ENCODE measurements around the gene PRKAG1.

Gene PRKAG1

GRCh38 chr12:49027846-49028555 lies 9.4 kb upstream of the PRKAG1 start:
- Histone ChIP-seq H3K9me2 (ENCODE audit: low read depth, low read length) (no peaks in the 10 kb centered on the region), H3K27ac (ENCODE audit: low read depth, low read length, poor library complexity, severe bottlenecking) (no peak overlapping the region), H3K36me3 (ENCODE audit: insufficient read depth, low read length) (peaks cover 94% of the 10 kb centered on the region), H3K4me2 (ENCODE audit: low read length) (no peak overlapping the region), H4K20me1 (ENCODE audit: insufficient read depth, low read length) (no peaks in the 10 kb centered on the region), H3K27me3 (ENCODE audit: insufficient read depth, low read length) (no peaks in the 10 kb centered on the region), H3K4me1 (ENCODE audit: insufficient read depth, low read length, severe bottlenecking) (no peaks in the 10 kb centered on the region), H3K9me3 (ENCODE audit: low read length) (no peaks in the 10 kb centered on the region), H3F3A (ENCODE audit: insufficient read depth, low read length) (no peaks in the 10 kb centered on the region), H3K4me3 (ENCODE audit: low read depth, low read length, poor library complexity, severe bottlenecking) (no peak overlapping the region), H2AFZ (ENCODE audit: low read length) (no peak overlapping the region), H3K9ac (ENCODE audit: low read length) (no peak overlapping the region), H3K79me2 (ENCODE audit: insufficient read depth, low read length) (no peaks in the 10 kb centered on the region)
- TF ChIP-seq CTCF (IDR thresholded peaks at IDR 0.05; ENCODE audit: low read length) (no peak), EZH2 (IDR thresholded peaks at IDR 0.05; ENCODE audit: borderline replicate concordance, low read length) (no peak)

- Histone ChIP-seq H4K20me1 (ENCODE audit: insufficient read depth, low read length) (no peaks in the 10 kb centered on the region), H3K9me2 (ENCODE audit: low read depth, low read length) (no peaks in the 10 kb centered on the region), H3K27me3 (ENCODE audit: insufficient read depth, low read length) (no peaks in the 10 kb centered on the region), H3K9me3 (ENCODE audit: low read length) (no peaks in the 10 kb centered on the region), H3K36me3 (ENCODE audit: insufficient read depth, low read length) (peaks cover 94% of the 10 kb centered on the region), H3F3A (ENCODE audit: insufficient read depth, low read length) (no peaks in the 10 kb centered on the region), H3K4me3 (ENCODE audit: low read depth, low read length, poor library complexity, severe bottlenecking) (no peak overlapping the region), H3K4me2 (ENCODE audit: low read length) (no peak overlapping the region), H3K27ac (ENCODE audit: low read depth, low read length, poor library complexity, severe bottlenecking) (no peak overlapping the region), H3K9ac (ENCODE audit: low read length) (no peak overlapping the region), H3K79me2 (ENCODE audit: insufficient read depth, low read length) (no peaks in the 10 kb centered on the region), H3K4me1 (ENCODE audit: insufficient read depth, low read length, severe bottlenecking) (no peaks in the 10 kb centered on the region), H2AFZ (ENCODE audit: low read length) (no peak overlapping the region)
- no peak for TF ChIP-seq CTCF (IDR thresholded peaks at IDR 0.05; ENCODE audit: low read length)
- TF ChIP-seq EZH2 (IDR thresholded peaks at IDR 0.05; ENCODE audit: borderline replicate concordance, low read length): no peak
These were observed 8.3 kb upstream of the PRKAG1 start for GRCh38 chr12:49026678-49027480.

- no peaks in the 10 kb centered on the region for H3K79me2 ChIP-seq (ENCODE audit: insufficient read depth, low read length)
- no peak overlapping the region for H3K9ac ChIP-seq (ENCODE audit: low read length)
- no peak for TF ChIP-seq EZH2 (IDR thresholded peaks at IDR 0.05; ENCODE audit: borderline replicate concordance, low read length)
- no peak for TF ChIP-seq CTCF (IDR thresholded peaks at IDR 0.05; ENCODE audit: low read length)
- peaks cover 98% of the 10 kb centered on the region for H3K36me3 ChIP-seq (ENCODE audit: insufficient read depth, low read length)
- no peaks in the 10 kb centered on the region for H4K20me1 ChIP-seq (ENCODE audit: insufficient read depth, low read length)
- no peaks in the 10 kb centered on the region for H3K9me3 ChIP-seq (ENCODE audit: low read length)
- no peak overlapping the region for H3K4me2 ChIP-seq (ENCODE audit: low read length)
- no peak overlapping the region for H3K4me3 ChIP-seq (ENCODE audit: low read depth, low read length, poor library complexity, severe bottlenecking)
- H3K4me1 ChIP-seq (ENCODE audit: insufficient read depth, low read length, severe bottlenecking): no peaks in the 10 kb centered on the region
- H2AFZ ChIP-seq (ENCODE audit: low read length): no peak overlapping the region
- H3K27me3 ChIP-seq (ENCODE audit: insufficient read depth, low read length): no peaks in the 10 kb centered on the region
- no peaks in the 10 kb centered on the region for H3F3A ChIP-seq (ENCODE audit: insufficient read depth, low read length)
- no peaks in the 10 kb centered on the region for H3K9me2 ChIP-seq (ENCODE audit: low read depth, low read length)
- no peak overlapping the region for H3K27ac ChIP-seq (ENCODE audit: low read depth, low read length, poor library complexity, severe bottlenecking)
These were observed 7.5 kb upstream of the PRKAG1 start for GRCh38 chr12:49026101-49026500.
